ENCODE data around the gene ADRB2.
A peak's percentile ranks its signal among the peaks of the same experiment; 100 is the strongest.

ADRB2 gene

DNA sequence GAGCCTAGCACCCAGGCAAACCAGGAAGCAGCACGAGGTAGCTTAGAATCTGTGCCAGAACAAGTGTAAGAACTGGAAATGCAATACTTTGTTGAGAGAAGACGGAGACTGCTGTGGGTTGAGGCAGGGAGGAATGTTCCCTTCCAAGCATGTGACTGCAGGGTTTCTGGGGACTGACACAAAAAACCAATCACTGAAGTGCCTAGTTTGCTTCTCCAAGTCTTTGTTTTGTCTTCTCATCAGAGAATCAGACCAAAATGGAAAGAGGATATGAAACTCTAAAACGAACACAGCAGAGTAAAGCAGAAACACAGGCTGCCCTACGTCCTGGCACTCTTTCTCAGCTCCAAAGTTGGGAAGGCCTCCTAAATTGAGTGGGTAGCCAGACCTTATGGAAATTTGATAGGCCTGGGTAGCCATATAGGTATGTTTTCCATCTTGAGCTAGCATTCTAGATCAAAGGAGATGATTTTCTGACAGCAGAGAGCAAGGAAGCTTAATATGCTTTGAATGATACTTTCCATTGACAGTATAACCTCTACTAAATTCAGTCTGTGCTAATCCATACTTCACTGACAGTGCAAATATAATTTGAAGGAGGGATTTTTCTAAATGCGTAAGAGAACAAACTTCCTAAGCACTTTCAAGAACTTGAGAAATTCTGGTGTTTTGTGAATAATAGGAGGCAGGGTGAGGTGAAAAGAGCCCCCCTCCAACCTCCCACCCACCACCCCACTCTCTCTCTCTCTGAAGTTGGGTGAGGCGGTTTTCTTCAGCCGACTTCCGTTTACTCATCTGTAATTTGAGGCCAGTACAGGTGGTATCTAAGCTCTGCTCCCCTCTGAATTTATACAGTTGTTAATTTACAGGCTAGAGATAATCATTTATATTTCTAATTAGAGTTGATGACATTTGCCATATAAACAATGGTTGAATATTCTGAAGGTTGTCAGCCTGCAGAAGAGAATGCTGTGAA, 5.5 kb downstream of the ADRB2 start:
- no peak for DNase-seq (ENCODE audit: low read depth)

DNA sequence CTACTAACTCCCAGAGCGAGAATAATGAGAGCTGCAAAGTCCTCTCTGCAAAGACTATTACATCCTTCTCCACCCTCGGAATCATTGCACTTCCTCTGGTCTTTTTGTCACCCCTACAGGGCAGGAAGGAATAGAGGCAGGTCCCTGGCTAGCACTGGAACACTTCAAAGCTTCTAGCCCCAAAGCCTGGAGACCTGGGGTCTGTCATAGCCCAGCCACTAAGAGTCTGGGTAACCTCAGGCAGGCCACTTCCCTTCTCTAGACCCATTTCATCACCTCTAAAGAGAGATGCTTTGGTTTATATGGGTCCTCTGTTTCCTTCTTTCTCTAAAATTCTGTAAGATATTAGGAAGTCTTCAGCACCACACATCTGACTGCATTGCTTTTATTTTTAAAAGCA, 6.7 kb downstream of the ADRB2 start:
- DNase-seq (ENCODE audit: low read depth) = no peak

DNA sequence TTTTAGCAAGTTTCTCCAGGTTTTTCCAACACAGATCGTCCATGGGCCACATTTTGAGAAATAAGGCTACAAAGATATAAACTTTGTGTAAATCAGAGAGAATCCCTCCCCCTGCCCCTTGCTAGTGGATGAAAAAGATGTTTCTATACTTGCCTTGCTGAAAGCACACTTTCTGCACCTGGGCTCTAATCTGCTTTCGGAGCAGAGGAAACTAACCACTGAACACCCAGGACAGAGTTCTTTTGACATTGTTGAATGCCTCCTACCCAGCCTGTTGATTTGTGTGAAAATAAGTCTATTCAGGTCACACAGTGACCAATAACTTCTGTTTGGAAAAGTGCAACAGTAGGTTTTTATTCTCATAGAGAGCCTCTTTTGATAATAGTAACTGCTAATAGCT, 7.5 kb downstream of the ADRB2 start:
- DNase-seq (ENCODE audit: low read depth) = no peak

DNA sequence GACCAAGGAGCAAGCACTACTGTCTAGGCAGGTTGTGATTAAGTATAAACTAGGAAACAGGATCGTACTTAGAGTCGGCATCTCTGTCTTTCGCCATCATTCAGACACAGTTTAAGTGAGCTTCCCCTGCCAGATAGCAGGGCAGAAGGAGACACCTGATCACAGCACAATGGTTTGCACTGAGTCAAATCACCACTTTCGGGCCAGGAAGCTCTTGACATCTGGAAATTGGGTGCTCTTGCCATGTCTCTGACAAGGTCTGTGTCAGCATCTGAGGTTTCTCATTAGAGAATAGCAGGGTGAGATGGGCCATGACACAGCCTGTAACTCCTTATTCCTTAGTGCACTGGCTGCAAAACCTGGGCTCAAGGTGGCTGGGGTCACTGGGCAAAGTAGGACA, 8.3 kb downstream of the ADRB2 start:
- DNase-seq (ENCODE audit: low read depth) = no peak

DNA sequence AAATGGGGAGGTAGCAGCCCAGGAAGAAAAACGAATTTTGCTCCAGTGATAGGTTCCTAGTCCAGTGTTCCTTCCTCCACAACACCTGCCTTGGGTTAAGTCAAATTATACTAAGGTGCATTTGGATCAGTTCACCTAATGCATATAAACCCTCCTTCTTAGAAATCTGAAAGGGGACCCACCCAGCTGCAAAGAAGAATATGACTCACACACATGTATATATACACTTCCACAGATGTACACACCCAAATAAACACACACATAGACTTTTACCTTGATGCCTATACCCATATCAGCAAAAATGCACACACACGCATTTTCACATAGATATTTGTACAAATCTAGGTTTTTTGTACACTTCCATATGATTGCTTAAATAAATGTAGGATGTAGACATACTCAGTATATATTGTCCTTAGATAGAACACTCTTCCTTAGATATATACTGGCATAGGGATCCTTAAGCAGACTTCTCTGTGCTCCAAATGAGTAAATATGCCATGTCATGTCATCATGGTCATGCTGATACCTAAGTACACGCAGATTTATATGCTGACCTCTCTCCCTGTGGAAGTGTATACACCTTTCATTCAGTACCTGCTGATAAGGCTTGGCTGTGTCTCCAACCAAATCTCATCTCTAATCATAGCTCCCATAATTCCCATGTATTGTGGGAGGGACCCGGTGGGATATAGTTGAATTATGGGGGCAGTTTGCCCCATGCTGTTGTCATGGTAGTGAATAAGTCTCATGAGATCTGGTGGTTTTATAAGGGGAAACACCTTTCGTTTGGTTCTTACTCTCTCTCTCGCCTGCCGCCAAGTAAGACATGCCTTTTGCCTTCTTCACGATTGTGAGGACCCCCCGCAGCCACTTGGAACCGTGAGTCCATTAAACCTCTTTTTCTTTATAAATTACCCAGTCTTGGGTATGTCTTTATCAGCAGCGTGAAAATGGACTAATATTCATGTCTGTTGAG, 10.2 kb downstream of the ADRB2 start:
- no peak for DNase-seq (ENCODE audit: low read depth)

DNA sequence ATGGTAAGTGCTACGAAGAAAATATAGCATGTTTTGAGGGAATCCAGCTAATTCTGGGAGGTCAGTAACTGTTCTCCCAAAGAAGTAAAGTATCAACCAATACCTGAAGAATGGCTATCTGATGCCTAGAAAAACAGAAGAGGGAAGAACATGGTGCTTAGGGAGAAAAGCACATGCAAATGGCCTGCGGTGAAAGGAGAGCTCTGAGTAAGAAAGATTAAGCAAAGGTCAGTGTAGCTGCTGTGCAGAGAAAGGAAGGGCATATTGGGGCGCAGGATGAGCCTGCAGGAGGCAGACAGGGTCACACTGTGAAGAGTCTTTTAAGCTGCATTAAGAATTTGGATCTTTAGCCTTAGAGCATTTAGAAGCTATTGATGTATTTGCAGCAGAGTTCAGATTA, 11.0 kb downstream of the ADRB2 start:
- DNase-seq (ENCODE audit: low read depth) = no peak

DNA sequence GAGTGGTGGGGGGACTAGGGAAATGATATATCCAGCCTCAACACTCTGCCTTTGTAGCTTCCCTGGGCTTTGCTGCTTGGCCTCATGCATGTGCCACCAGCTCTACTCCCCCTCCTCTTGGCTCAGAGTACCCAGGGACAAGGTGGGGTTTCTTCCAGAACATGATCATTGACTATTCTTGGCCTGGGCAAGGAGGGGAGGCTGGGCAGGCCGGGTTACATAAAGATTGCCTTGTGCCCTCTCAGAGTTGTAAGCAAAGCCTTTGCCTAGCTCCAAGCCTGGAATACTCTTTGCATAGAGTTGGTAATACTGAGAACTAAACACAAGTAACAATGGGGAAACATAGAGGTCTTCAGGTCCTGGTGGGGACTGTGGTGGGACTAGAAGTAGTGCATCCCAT, 11.9 kb downstream of the ADRB2 start:
- DNase-seq (ENCODE audit: low read depth) = no peak

DNA sequence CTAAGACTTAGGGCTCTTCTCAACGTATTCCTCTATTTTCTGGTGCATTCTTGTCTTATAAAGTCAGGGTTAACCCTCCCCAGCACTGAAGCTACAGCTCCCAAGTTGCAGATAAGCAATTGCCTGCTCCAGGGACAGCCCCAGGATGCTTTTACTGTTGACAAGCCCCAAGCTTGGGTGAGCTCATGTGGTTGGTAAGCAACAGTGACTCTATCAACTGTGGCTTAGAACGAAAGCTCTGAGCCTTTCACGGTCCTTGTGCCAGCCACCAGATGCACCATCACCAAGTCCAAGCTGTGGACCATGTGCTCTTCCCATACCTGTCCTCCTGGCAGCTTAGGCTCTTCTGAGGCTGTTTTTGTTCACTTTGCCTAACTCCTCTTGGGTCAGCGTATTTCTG, 13.5 kb downstream of the ADRB2 start:
- DNase-seq (ENCODE audit: low read depth) = no peak

DNA sequence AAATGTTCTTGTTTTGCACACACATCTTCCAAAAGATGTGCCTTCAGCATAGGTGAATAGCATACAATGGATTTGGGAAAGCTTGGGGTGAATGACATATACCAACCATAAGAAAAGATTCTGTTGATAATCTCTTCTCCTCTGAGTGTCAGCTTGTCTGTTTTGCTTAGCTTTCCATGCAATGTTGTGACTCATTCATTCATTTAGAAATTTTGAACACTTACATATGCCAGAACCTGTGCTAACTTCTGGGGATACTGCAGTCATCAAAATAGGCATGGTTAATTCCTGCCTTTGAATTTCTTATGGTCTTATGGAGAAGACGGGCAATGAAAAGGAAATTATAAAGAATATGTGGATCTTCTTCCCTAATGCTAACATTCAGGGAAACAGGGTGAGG, 14.1 kb downstream of the ADRB2 start:
- DNase-seq (ENCODE audit: low read depth) = no peak

DNA sequence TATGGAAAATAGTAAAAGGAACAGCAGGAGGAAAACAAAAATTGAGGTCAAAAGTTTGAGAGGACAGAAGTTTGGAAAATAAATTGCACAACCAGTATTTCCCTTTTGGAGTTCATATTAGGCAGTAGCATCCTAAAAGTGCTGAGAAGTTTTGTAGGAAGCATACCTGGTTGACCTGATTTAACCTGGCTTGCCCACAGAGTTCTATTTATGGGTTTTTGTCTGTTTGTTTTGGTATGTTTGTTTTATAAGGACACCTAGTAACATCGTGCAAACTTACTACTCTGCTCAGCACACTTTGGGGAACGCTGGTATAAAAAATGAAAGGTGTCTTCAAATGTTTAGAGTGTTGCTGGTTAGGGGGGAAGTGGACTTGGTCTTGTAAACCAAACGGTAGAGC, 15.1 kb downstream of the ADRB2 start:
- DNase-seq (ENCODE audit: low read depth) = no peak

DNA sequence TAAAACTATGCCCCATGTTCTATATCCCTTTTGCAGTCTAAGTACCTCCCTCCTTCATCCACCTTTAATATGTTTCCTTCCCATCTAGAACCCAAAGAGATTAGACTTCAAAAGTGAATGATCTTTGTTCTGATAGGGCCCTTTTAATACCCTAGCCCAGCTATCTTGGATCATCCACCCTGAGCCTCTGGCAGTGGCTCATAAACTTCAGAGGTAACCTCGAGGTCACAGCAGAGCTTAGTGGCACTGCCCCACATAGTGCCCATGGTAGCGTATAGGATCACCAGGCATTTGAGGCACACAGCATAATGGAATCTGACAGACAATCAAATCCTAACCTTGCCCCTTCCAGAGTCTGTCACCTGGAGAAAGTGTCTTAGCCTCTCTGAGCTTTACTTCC, 15.8 kb downstream of the ADRB2 start:
- DNase-seq (ENCODE audit: low read depth) = no peak

DNA sequence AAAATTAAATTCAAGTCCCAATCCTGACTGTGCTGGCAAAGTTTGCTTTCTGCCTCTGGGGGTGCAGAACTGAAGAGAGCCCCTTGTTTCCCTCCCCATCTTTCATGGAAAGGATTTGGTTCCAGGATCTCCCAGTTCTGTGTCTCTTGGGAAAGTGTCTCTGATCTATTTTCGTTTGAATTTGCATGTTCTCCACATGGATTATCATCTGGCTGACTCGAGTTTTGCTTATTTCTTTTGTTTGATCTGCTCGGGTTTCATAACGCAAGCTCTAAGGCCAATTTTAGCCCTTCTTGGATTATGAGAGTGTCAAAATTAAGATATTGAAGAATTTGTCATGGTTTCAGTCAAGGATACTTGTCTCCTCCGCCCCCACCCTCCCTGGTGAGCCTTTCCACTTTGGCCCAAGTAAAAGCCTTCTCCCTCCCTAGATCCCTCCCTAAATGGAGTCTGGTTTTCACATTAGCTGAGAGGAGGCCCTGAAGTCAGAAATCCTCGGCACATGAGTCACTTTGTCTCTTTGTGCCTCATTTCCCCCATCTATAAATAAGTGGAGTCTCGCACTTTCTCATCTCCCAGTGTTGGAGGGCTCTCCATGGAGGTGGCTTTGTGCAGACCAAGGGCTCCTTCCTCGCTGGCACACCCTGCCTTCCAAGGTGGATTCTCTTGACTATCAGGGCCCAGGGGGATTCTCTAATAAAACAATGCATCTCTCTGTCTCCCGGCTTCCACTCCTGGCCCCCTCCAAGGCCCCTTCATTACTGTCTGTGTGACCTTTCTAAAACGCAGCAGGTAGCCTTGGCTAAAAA, 17.3 kb downstream of the ADRB2 start:
- no peak for DNase-seq (ENCODE audit: low read depth)

DNA sequence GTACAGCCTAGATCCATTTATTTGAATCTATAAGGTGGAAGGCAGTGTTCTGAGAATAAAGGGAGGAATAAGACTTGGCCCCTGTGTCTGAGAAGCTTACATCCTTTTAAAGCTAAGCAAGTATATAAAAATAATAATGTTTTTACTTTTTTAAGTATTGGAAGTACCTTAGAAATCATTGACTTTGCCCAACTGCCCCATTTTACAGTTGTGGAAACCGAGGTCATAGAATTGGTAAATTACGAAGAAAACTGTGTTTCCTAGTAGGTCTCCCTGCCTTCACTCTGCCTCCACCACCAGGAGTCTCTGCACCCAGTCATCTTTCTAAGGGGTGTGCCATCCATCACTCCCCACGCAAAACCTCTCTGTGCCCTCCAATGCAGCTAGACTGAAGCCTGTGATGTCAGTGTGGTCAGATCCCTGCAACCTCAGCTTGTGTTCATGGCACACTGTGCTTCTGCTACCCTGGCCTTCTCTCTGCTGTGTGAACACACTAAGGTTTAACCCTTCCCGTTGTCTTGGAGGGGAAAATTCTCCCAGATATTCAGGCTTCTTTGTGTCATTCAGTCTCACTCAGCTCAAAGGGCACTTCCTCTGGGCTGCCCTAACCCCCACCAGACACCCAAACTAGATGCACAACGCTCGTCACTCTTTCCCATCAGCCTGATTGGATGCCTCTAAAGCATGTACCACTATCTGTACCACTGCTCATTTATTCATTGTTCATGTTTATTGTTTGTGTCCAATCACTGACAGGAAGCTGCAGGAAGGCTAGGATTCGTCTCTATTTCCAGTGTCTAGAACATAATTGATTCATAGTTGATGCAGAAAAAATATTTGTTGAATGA, 18.2 kb downstream of the ADRB2 start:
- DNase-seq (ENCODE audit: low read depth) = peak; percentile 47

DNA sequence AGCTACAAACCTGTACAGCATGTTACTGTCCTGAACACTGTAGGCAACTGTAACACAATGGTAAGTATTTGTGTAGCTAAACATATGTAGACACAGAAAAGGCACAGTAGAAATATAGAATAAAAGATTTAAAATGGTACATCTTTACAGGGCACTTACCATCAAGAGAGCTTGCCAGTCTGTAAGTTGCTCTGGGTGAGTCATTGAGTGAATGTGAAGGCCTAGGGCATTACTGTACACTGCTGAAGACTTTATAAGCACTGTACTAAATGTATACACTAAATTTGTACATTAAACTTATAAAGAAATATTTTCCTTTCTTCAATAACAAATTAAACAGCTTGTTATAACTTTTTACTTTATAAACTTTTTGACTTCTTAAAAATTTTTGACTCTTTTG, 20.5 kb downstream of the ADRB2 start:
- no peak for DNase-seq (ENCODE audit: low read depth)

DNA sequence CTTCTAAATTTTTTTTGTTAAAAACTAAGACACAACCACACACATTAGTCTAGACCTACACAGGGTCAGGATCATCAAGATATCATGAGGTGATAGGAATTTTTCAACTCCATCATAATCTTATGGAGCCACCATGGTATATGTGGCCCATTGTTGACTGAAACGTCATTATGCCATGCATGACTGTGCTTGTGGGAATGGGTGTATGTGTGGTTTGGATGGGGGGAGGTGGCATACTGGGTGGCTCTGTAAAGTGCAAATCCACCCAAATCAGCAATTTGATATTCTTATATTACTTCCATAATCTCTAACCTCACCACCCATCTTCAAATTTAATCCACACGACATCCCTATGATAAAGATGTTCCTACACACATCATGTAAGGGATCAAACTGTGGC, 21.0 kb downstream of the ADRB2 start:
- DNase-seq (ENCODE audit: low read depth) = no peak

DNA sequence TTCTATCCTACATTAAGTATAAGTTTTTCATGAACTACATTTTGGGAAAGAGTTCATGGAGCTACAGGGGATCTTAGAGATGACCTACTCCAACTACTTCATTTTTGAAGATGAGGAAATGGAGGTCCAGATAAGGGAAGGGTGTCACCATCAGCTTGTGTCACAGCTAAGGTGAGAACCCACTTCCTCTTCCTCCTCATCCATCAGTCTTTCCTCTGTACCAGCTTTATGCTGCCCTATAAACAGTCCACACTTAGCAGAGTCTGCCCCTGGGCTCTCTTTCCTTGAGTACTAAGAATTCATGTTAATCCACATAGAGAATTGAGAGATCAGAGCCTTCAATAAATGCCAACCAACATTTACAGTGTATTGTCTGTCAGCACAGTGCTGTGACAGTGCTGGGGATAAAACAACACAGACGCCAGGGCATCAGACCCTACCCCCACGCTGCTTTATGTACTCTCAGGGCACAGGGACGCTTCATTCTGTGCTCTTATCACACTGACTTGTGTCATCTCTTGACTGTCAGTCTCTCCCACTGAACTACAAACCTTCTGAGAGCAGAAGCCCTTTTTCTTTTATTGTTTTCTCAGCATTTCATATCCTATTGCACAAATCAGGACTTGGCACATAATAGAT, 22.1 kb downstream of the ADRB2 start:
- DNase-seq (ENCODE audit: low read depth) = no peak

DNA sequence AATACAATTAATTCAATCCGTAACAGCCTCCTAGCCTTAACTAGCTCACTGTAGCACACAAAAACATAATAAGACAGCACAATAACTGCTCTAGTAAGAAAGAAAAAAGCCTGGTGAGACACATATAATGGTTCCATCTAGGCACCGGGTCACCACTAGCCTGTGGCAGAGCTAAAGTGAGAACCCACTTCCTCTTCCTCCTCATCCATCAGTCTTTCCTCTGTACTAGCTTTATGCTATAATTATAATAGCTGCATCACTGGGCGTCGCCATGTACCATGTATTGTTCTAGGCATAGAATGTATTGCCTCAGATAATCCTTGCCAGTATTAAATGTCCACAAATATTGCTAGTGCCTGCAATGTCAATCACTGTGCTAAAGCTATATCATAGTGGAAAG, 23.1 kb downstream of the ADRB2 start:
- peak; percentile 34 for DNase-seq (ENCODE audit: low read depth)

DNA sequence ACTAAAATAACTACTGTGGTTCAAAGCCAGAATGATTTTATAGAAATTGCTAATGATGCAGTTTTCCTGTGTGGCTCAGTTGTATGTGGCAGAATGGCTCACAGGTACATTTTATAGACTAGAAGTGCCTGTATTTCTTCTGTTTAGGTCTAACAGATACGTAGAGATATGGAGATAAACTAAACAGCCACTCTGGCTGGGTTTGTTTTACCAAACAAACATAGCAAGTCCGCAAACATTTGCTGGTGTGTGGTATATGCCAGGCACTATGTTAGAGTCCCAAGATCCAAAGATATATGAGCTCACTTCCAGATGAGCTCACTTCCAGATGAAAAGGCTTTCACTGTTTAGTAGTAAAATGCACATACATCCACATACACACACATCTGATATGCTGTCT, 24.4 kb downstream of the ADRB2 start:
- DNase-seq (ENCODE audit: low read depth) = no peak

DNA sequence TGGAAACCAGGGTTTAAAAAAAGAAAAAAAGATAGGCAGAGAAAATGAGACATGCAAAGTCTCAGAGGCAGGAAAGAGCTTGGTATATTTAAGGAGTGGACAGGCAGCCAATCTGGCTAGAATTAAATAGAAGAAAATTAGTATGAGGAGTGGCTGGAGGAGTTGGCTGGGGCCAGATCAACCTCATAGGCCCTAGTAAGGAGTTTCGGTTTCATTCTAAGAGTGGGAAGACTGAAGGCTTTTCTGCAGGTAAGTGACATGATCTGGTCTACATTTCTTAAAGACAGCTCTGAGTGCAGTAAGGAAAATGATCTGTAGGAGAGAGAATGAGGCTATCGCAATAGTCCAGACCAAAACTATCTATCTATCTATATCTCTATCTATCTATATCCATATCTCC, 27.5 kb downstream of the ADRB2 start:
- DNase-seq (ENCODE audit: low read depth) = no peak

DNA sequence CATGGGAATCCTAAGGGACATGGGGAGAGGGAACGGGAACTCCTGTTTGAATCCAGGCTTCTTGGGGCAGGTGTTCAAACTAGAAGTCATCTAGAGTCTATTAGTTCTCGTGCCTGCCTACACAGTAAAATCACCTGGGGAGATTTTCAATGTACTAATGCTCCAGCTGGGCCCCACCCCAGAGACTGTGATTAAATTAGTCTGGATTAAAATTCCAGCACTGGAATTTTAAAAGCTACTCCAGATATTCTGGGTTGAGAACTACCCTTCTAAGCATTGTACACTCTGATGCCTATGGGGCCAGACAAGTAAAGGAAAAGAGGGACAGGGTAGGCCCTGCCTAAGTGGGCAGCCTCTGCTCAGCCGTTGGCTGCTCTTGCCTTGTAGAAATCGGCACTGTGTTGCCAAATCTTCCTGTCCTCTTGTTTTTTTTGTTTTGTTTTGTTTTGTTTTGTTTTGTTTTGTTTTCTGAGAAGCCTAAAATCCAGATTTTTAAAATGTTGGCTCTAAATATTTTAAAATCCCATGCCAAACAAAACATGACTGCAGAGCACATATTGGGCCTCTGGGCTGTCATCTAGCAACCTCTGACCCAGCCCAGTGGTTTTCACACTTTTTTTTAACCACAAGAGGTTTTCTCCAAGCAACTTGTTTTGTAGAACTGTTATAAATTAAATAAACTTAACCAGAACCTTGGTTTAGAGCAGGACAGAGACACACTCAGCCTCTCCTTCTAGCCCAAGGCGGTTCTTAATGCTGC, 29.0 kb downstream of the ADRB2 start:
- peak; percentile 27 for DNase-seq (ENCODE audit: low read depth)

All from activated gamma-delta T cell treated with anti-CD3 and anti-CD28 coated beads, Interleukin-2, amount 50 U/mL, for 16 hours (primary cell).